GM12878 (cell line): ENCODE results near the gene FASN. TPM values are rescaled to one million over a fixed set of nuclear protein-coding genes. Genes with fewer than 3 reads are reported as not detected.

ENCODE experiments used
- ATAC-seq: fragments of 200-7000 bp; cut with Tn5 transposase; 3 replicates; pipeline ENCODE4 v1.9.1; 2020; ENCODE audit warnings: mild to moderate bottlenecking, moderate library complexity
- BruUV-seq: library from RNA; stranded (reverse); fragments of 400-500 nt; replicated peaks from 2 replicates; lab custom pipeline; 2021; lab: Mats Ljungman, UMichigan
- CTCF ChIA-PET: fragments of 300-600 bp; sonication (Branson Sonifier 250); formaldehyde crosslinking; extraction: SDS; loops from one replicate; lab custom pipeline; 2021; ENCODE audit warnings: inconsistent platforms; lab: Yijun Ruan, JAX
- POLR2A ChIA-PET: fragments of 350-600 bp; formaldehyde crosslinking; extraction: SDS; loops from one replicate; lab custom pipeline; 2021; ENCODE audit warnings: inconsistent platforms; lab: Charles Lee
- RAD21 ChIA-PET: fragments of 300-600 bp; sonication (Branson Sonifier 250); formaldehyde crosslinking; loops from one replicate; lab custom pipeline; 2023; ENCODE audit warnings: antibody characterized with exemption; ENCODE audit not compliant: unreplicated experiment; lab: Charles Lee
- SMC1A ChIA-PET: fragments of 300-600 bp; sonication (Branson Sonifier 250); formaldehyde crosslinking; loops from one replicate; lab custom pipeline; 2023; ENCODE audit not compliant: unreplicated experiment, uncharacterized antibody; lab: Charles Lee
- DNase-seq: peaks from one replicate; pipeline ENCODE4 v3.0.0-alpha.2; 2011; ENCODE audit warnings: low read depth, low spot score
- FAIRE-seq: peaks from 3 replicates; lab custom pipeline; 2011; peaks lifted over from hg19 to GRCh38; lab: Jason Lieb, UNC
- H2AFZ ChIP-seq: 2 replicates; pipeline ENCODE4 v1.6.0; 2011; ENCODE audit warnings: low read depth, low read length, control low read depth; ENCODE audit not compliant: control insufficient read depth
- H3K27ac ChIP-seq: 2 replicates; pipeline ENCODE4 v1.5.1; 2011; ENCODE audit warnings: control low read depth; ENCODE audit not compliant: control insufficient read depth, insufficient read depth
- H3K27me3 ChIP-seq, 2 experiments: replicated peaks in 1 of 2; 2 replicates each; pipeline versions ENCODE4 v1.6.0 to v1.6.1; 2011; ENCODE audit warnings: low read length in 1 of 2; ENCODE audit not compliant: control insufficient read depth in 2 of 2, insufficient read depth in 2 of 2
- H3K36me3 ChIP-seq, 2 experiments: 2 replicates each; pipeline ENCODE4 v1.5.1; 2011; ENCODE audit warnings: low read length in 1 of 2; ENCODE audit not compliant: control insufficient read depth in 2 of 2, insufficient read depth in 2 of 2
- H3K4me1 ChIP-seq: 2 replicates; pipeline ENCODE4 v1.6.1; 2011; ENCODE audit warnings: mild to moderate bottlenecking, low read length, moderate library complexity, mixed read lengths; ENCODE audit not compliant: control insufficient read depth, insufficient read depth
- H3K4me2 ChIP-seq: 2 replicates; pipeline ENCODE4 v1.6.0; 2011; ENCODE audit warnings: control low read depth; ENCODE audit not compliant: control insufficient read depth, insufficient read depth
- H3K4me3 ChIP-seq: fragments of 200-600 bp; sonication (generic); 2 replicates; pipeline ENCODE4 v1.5.1; 2016
- H3K79me2 ChIP-seq: 2 replicates; pipeline ENCODE4 v1.6.0; 2011; ENCODE audit warnings: low read length; ENCODE audit not compliant: control insufficient read depth, insufficient read depth
- H3K9ac ChIP-seq: 2 replicates; pipeline ENCODE4 v1.8.0; 2011; ENCODE audit warnings: low read length, control low read depth, mixed read lengths; ENCODE audit not compliant: control insufficient read depth, insufficient read depth
- H3K9me3 ChIP-seq: replicated peaks from 3 replicates; pipeline ENCODE4 v1.5.1; 2011; ENCODE audit warnings: mild to moderate bottlenecking, low read length; ENCODE audit not compliant: control insufficient read depth, insufficient read depth
- H4K20me1 ChIP-seq: 2 replicates; pipeline ENCODE4 v1.6.0; 2011; ENCODE audit not compliant: control insufficient read depth, insufficient read depth
- ATF3 ChIP-seq: IDR thresholded peaks from 2 replicates; pipeline ENCODE4 v1.6.1; 2011; ENCODE audit warnings: low read depth, mild to moderate bottlenecking, low read length, moderate library complexity, borderline replicate concordance; ENCODE audit errors: extremely low read depth
- HDGF ChIP-seq: fragments of 450-650 bp; IDR thresholded peaks from 2 replicates; pipeline ENCODE4 v1.6.1; 2016; ENCODE audit warnings: antibody characterized with exemption
- NR2C2 ChIP-seq: IDR thresholded peaks from 2 replicates; pipeline ENCODE4 v1.6.1; 2011; ENCODE audit warnings: borderline replicate concordance, low read depth; ENCODE audit not compliant: control insufficient read depth, insufficient read length
- RELA ChIP-seq: fragments of 450-650 bp; IDR thresholded peaks from 2 replicates; pipeline ENCODE4 v1.8.0; 2014; ENCODE audit warnings: borderline replicate concordance; ENCODE audit not compliant: partially characterized antibody
- SMAD5 ChIP-seq: IDR thresholded peaks from 2 replicates; pipeline ENCODE4 v1.6.1; 2016; ENCODE audit warnings: antibody characterized with exemption, low read depth
- SPI1 ChIP-seq: IDR thresholded peaks from 2 replicates; pipeline ENCODE4 v1.6.1; 2011; ENCODE audit warnings: low read depth, mild to moderate bottlenecking, low read length, moderate library complexity, borderline replicate concordance; ENCODE audit not compliant: insufficient read depth
- TCF7 ChIP-seq: IDR thresholded peaks from 2 replicates; pipeline ENCODE4 v1.6.1; 2014; ENCODE audit warnings: antibody characterized with exemption, borderline replicate concordance
- ZNF622 ChIP-seq: fragments of 450-650 bp; IDR thresholded peaks from 2 replicates; pipeline ENCODE4 v1.6.1; 2017; ENCODE audit warnings: mild to moderate bottlenecking, inconsistent platforms
- WGBS: methylation state at CpG from one replicate; pipeline ENCODE4 v1.1.6; 2016; ENCODE audit warnings: low lambda C conversion rate; ENCODE audit not compliant: insufficient replicate concordance, insufficient coverage; ENCODE audit errors: missing lambda C conversion rate; 5-methylcytosine and 5-hydroxymethylcytosine counted together
- in situ Hi-C: fragments of 300-500 bp; cut with MboI; formaldehyde crosslinking; loops from 9 replicates; pipeline ENCODE4 v1.14.3; 2018; ENCODE audit warnings: mixed read lengths
- intact Hi-C: fragments of 100-400 bp; cut with micrococcal nuclease; formaldehyde crosslinking; loops from one replicate; pipeline ENCODE4 v1.14.2; 2022; ENCODE audit not compliant: unreplicated experiment
- polyA plus RNA-seq, 11 experiments: library from polyadenylated mRNA; depleted of rRNA in 4 of 11; unstranded in 6 of 11; stranded (reverse) in 5 of 11; fragments of >200 nt; fragmentation: Nextera tagmentation in 4 of 11; fragmentation: Illumina TruSeq in 1 of 11; extraction: Ambion mirVana in 4 of 11; extraction: Trizol in 1 of 11; gene quantifications; 1 replicate in 1 of 11; 2 replicates in 10 of 11; pipeline versions ENCODE4 v1.2.1 to v1.2.3, GENCODE V29; 2011 to 2016; ENCODE audit warnings: inconsistent platforms in 2 of 11, missing spikeins in 2 of 11, low read depth in 1 of 11
- total RNA-seq, 4 experiments: library from RNA; depleted of rRNA in 3 of 4; stranded (reverse); fragments of >200 nt in 3 of 4; fragmentation: Illumina TruSeq in 1 of 4; extraction: Trizol in 1 of 4; gene quantifications; 2 replicates each; pipeline versions ENCODE4 v1.2.1 to v1.2.3, GENCODE V29; 2013 to 2021
- TF ChIP-seq, protein P1 (sequence below): IDR thresholded peaks from 2 replicates; pipeline ENCODE4 v1.6.1; 2011; ENCODE audit warnings: borderline replicate concordance, low read depth, mild to moderate bottlenecking, moderate library complexity, low read length; ENCODE audit not compliant: insufficient read depth, poor library complexity, severe bottlenecking
- TF ChIP-seq, protein P2 (sequence below): fragments of 450-650 bp; conservative IDR thresholded peaks from 2 replicates; pipeline ENCODE4 v1.6.1; 2017; ENCODE audit warnings: mild to moderate bottlenecking, moderate library complexity
- TF ChIP-seq, protein P3 (sequence below): fragments of 450-650 bp; IDR thresholded peaks from 2 replicates; pipeline ENCODE4 v1.6.1; 2016; ENCODE audit warnings: mild to moderate bottlenecking, moderate library complexity, borderline replicate concordance

Gene FASN
- total and polyA plus RNA-seq, 10 of the 15 experiments (the other 5 are each of a cell fraction or from before 2014, with no cell fraction given) = 0.19 to 333 (median 30.4) TPM

- BruUV-seq = no TSS peak
- H3K27me3 ChIP-seq = no peaks in the 10 kb centered on the region
- peaks cover 21% of the 10 kb centered on the region for H3K4me1 ChIP-seq
- no peaks in the 10 kb centered on the region for H3K9me3 ChIP-seq
- RAD21 ChIA-PET = interaction anchor here (0.7 to 1.5 kb wide), 8 partner anchors 8 to 192 kb away, joined by 3 to 5 read pairs (median 4); partner anchors contain the start of genes CENPX, DCXR, FASN and LRRC45
- H3K36me3 ChIP-seq = no peaks in the 10 kb centered on the region; a peak in 1 of 4 replicates
- H4K20me1 ChIP-seq = no peaks in the 10 kb centered on the region
- FAIRE-seq (peak; percentile 90), DNase-seq (peak; percentile 51), ATAC-seq (peak; percentile 99)
- CTCF ChIA-PET = interaction anchor here (0.8 to 2.0 kb wide), 10 partner anchors 10 to 100 kb away, joined by 3 to 11 read pairs (median 4); partner anchors contain the start of genes CENPX, DCXR, LRRC45 and RAC3
- WGBS = 2% methylated on average over 24 of the region's 24 CpGs
- peak overlapping the region; percentile 81 for H2AFZ ChIP-seq
- peaks cover 14% of the 10 kb centered on the region for H3K79me2 ChIP-seq
- peak overlapping the region; percentile 87 for H3K27ac ChIP-seq
- peak overlapping the region; percentile 77 for H3K4me3 ChIP-seq
- in situ Hi-C loops (no loop called here), intact Hi-C loops (loop anchor here (5.0 kb wide), 1 partner anchor 46 kb away; no protein-coding TSS in a partner anchor)
- SMC1A ChIA-PET = interaction anchor here (0.7 to 1.4 kb wide), 3 partner anchors 31 to 76 kb away, joined by 3 to 6 read pairs (median 4); partner anchors contain the start of gene DCXR
- peak overlapping the region; percentile 84 for H3K9ac ChIP-seq
- H3K4me2 ChIP-seq = peak overlapping the region; percentile 88
- POLR2A ChIA-PET = interaction anchor here (0.5 to 1.8 kb wide), 11 partner anchors 8 to 192 kb away, joined by 3 to 7 read pairs (median 4); partner anchors contain the start of genes ASPSCR1, DCXR and FASN
- TF ChIP-seq RELA = no peak
- TF ChIP-seq, protein P1, sequence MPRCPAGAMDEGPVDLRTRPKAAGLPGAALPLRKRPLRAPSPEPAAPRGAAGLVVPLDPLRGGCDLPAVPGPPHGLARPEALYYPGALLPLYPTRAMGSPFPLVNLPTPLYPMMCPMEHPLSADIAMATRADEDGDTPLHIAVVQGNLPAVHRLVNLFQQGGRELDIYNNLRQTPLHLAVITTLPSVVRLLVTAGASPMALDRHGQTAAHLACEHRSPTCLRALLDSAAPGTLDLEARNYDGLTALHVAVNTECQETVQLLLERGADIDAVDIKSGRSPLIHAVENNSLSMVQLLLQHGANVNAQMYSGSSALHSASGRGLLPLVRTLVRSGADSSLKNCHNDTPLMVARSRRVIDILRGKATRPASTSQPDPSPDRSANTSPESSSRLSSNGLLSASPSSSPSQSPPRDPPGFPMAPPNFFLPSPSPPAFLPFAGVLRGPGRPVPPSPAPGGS = no peak
- TF ChIP-seq SMAD5 = peak; percentile 73; the same call in 1 of the 2 replicates
- TF ChIP-seq, protein P2, sequence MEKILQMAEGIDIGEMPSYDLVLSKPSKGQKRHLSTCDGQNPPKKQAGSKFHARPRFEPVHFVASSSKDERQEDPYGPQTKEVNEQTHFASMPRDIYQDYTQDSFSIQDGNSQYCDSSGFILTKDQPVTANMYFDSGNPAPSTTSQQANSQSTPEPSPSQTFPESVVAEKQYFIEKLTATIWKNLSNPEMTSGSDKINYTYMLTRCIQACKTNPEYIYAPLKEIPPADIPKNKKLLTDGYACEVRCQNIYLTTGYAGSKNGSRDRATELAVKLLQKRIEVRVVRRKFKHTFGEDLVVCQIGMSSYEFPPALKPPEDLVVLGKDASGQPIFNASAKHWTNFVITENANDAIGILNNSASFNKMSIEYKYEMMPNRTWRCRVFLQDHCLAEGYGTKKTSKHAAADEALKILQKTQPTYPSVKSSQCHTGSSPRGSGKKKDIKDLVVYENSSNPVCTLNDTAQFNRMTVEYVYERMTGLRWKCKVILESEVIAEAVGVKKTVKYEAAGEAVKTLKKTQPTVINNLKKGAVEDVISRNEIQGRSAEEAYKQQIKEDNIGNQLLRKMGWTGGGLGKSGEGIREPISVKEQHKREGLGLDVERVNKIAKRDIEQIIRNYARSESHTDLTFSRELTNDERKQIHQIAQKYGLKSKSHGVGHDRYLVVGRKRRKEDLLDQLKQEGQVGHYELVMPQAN = peak; percentile 73
- TF ChIP-seq SPI1 = peak; percentile 12; the same call in 1 of the 2 replicates
- no peak for TF ChIP-seq TCF7
- TF ChIP-seq NR2C2 = no peak
- TF ChIP-seq HDGF = peak; percentile 96
- no peak for TF ChIP-seq ATF3
- TF ChIP-seq, protein P3, sequence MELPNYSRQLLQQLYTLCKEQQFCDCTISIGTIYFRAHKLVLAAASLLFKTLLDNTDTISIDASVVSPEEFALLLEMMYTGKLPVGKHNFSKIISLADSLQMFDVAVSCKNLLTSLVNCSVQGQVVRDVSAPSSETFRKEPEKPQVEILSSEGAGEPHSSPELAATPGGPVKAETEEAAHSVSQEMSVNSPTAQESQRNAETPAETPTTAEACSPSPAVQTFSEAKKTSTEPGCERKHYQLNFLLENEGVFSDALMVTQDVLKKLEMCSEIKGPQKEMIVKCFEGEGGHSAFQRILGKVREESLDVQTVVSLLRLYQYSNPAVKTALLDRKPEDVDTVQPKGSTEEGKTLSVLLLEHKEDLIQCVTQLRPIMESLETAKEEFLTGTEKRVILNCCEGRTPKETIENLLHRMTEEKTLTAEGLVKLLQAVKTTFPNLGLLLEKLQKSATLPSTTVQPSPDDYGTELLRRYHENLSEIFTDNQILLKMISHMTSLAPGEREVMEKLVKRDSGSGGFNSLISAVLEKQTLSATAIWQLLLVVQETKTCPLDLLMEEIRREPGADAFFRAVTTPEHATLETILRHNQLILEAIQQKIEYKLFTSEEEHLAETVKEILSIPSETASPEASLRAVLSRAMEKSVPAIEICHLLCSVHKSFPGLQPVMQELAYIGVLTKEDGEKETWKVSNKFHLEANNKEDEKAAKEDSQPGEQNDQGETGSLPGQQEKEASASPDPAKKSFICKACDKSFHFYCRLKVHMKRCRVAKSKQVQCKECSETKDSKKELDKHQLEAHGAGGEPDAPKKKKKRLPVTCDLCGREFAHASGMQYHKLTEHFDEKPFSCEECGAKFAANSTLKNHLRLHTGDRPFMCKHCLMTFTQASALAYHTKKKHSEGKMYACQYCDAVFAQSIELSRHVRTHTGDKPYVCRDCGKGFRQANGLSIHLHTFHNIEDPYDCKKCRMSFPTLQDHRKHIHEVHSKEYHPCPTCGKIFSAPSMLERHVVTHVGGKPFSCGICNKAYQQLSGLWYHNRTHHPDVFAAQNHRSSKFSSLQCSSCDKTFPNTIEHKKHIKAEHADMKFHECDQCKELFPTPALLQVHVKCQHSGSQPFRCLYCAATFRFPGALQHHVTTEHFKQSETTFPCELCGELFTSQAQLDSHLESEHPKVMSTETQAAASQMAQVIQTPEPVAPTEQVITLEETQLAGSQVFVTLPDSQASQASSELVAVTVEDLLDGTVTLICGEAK = peak; percentile 62; the same call in 1 of the 2 replicates
- TF ChIP-seq ZNF622 = no peak
Observed at GRCh38 chr17:82105882-82106687, 8.0 kb upstream of the FASN start.
